ENCODE measurements around the gene YWHAB.

Gene YWHAB

GRCh38 chr20:44911264-44911921 lies 25.9 kb downstream of the YWHAB start:
- FAIRE-seq, result no peak
- DNase-seq (ENCODE audit: low spot score), result peak; percentile 92

GRCh38 chr20:44912189-44912588 lies 26.7 kb downstream of the YWHAB start:
- FAIRE-seq, result no peak
- no peak for DNase-seq (ENCODE audit: low spot score)

GRCh38 chr20:44914924-44915323 lies 29.4 kb downstream of the YWHAB start:
- DNase-seq (ENCODE audit: low spot score) (no peak), FAIRE-seq (no peak)

- FAIRE-seq (no peak), DNase-seq (ENCODE audit: low spot score) (no peak)
Measured at GRCh38 chr20:44916586-44916985, 31.1 kb downstream of the YWHAB start.

GRCh38 chr20:44917399-44917798 lies 31.9 kb downstream of the YWHAB start:
- FAIRE-seq (no peak), DNase-seq (ENCODE audit: low spot score) (no peak)

- no peak for FAIRE-seq
- no peak for DNase-seq (ENCODE audit: low spot score)
Measured at GRCh38 chr20:44918342-44918741, 32.8 kb downstream of the YWHAB start.

GRCh38 chr20:44918761-44919160 lies 33.3 kb downstream of the YWHAB start:
- FAIRE-seq (no peak), DNase-seq (ENCODE audit: low spot score) (no peak)

GRCh38 chr20:44921447-44921846 lies 35.9 kb downstream of the YWHAB start:
- DNase-seq (ENCODE audit: low spot score) (no peak), FAIRE-seq (no peak)

- FAIRE-seq (no peak), DNase-seq (ENCODE audit: low spot score) (no peak)
Measured at GRCh38 chr20:44924541-44924940, 39.0 kb downstream of the YWHAB start.

- DNase-seq (ENCODE audit: low spot score) (no peak), FAIRE-seq (no peak)
Measured at GRCh38 chr20:44928595-44928994, 43.1 kb downstream of the YWHAB start.

- DNase-seq (ENCODE audit: low spot score), result no peak
- no peak for FAIRE-seq
Measured at GRCh38 chr20:44930517-44931168, 45.1 kb downstream of the YWHAB start.

- no peak for DNase-seq (ENCODE audit: low spot score)
- no peak for FAIRE-seq
Measured at GRCh38 chr20:44931911-44932310, 46.4 kb downstream of the YWHAB start.

- no peak for FAIRE-seq
Measured at GRCh38 chr20:44932916-44933315, 47.4 kb downstream of the YWHAB start.

GRCh38 chr20:44936510-44936909 lies 51.0 kb downstream of the YWHAB start:
- FAIRE-seq (no peak), DNase-seq (ENCODE audit: low spot score) (no peak)

More at GRCh38 chr20:44932916-44933315, 47.4 kb downstream of the YWHAB start:
- no peak for DNase-seq (ENCODE audit: low spot score)

- no peak for FAIRE-seq
- no peak for DNase-seq (ENCODE audit: low spot score)
Measured at GRCh38 chr20:44938637-44939036, 53.1 kb downstream of the YWHAB start.

- no peak for FAIRE-seq
Measured at GRCh38 chr20:44941120-44941691, 55.7 kb downstream of the YWHAB start.

GRCh38 chr20:44942264-44942973 lies 56.9 kb downstream of the YWHAB start:
- FAIRE-seq (no peak), DNase-seq (ENCODE audit: low spot score) (no peak)

More at GRCh38 chr20:44941120-44941691, 55.7 kb downstream of the YWHAB start:
- DNase-seq (ENCODE audit: low spot score), result no peak

- DNase-seq (ENCODE audit: low spot score) (no peak), FAIRE-seq (no peak)
Measured at GRCh38 chr20:44943828-44944227, 58.3 kb downstream of the YWHAB start.

- no peak for DNase-seq (ENCODE audit: low spot score)
- no peak for FAIRE-seq
Measured at GRCh38 chr20:44945261-44945660, 59.8 kb downstream of the YWHAB start.

- DNase-seq (ENCODE audit: low spot score), result no peak
- FAIRE-seq, result no peak
Measured at GRCh38 chr20:44946271-44946852, 60.9 kb downstream of the YWHAB start.

GRCh38 chr20:44948107-44948506 lies 62.6 kb downstream of the YWHAB start:
- DNase-seq (ENCODE audit: low spot score) (no peak), FAIRE-seq (no peak)

- no peak for DNase-seq (ENCODE audit: low spot score)
- FAIRE-seq, result no peak
Measured at GRCh38 chr20:44948513-44948912, 63.0 kb downstream of the YWHAB start.

Data from urothelium cell line (cell line).